Gastrocnemius medialis (tissue), 4 donors: ENCODE data around the gene KRTAP5-4. TPM values are rescaled to one million over a fixed set of nuclear protein-coding genes. Genes with fewer than 3 reads are reported as not detected.

Experiments
- ATAC-seq, 2 donors: fragments of 150-250 bp; one replicate each; pipeline ENCODE4 v1.9.1; 2016
- DNase-seq, 2 donors: peaks; one replicate each; pipeline ENCODE4 v3.0.0-alpha.2; 2019
- H3K27ac ChIP-seq, 4 donors: fragments of 200-600 bp; sonication (generic); 1 replicate in 1 of 4; 2 replicates in 3 of 4; pipeline ENCODE4 v1.5.1; 2016 to 2018; ENCODE audit warnings: mild to moderate bottlenecking in 2 of 4, moderate library complexity in 1 of 4
- H3K27me3 ChIP-seq, 3 donors: fragments of 200-600 bp; sonication (generic) in 2 of 3; 1 replicate in 1 of 3; 2 replicates in 2 of 3; pipeline versions ENCODE4 v1.5.1 to v1.6.0; 2016 to 2019; ENCODE audit warnings: mild to moderate bottlenecking in 1 of 3, moderate library complexity in 1 of 3
- H3K36me3 ChIP-seq, 2 donors: fragments of 200-600 bp; sonication (generic) in 1 of 2; one replicate each; pipeline ENCODE4 v1.5.1; 2017 to 2018
- H3K4me1 ChIP-seq, 2 donors: fragments of 200-600 bp; sonication (generic) in 1 of 2; one replicate each; pipeline ENCODE4 v1.5.1; 2016 to 2017; ENCODE audit warnings: mild to moderate bottlenecking in 2 of 2
- H3K4me3 ChIP-seq, 4 donors: fragments of 200-600 bp; sonication (generic) in 3 of 4; 1 replicate in 1 of 4; 2 replicates in 3 of 4; pipeline ENCODE4 v1.5.1; 2016 to 2019; ENCODE audit warnings: mild to moderate bottlenecking in 2 of 4
- H3K9me3 ChIP-seq, 3 donors: fragments of 200-600 bp; sonication (generic) in 2 of 3; 1 replicate in 1 of 3; 2 replicates in 2 of 3; pipeline ENCODE4 v1.5.1; 2016 to 2019
- POLR2A ChIP-seq, 2 donors: fragments of 450-650 bp; IDR thresholded peaks; one replicate each; pipeline ENCODE4 v1.6.1; 2017; ENCODE audit warnings: antibody characterized with exemption in 2 of 2, mild to moderate bottlenecking in 2 of 2, moderate library complexity in 2 of 2
- in situ Hi-C, 4 donors: fragments of 200-750 bp; cut with MboI; loops; one replicate each; pipeline versions ENCODE4 v1.15.0 to v1.8.0; 2017; ENCODE audit warnings: low sequenced_read_pairs in 4 of 4
- intact Hi-C: fragments of 100-400 bp; cut with DNase I; formaldehyde crosslinking; loops from one replicate; pipeline ENCODE4 v1.15.1; 2023; ENCODE audit warnings: low total_unique reads
- total RNA-seq, 4 donors: library from RNA; depleted of rRNA; stranded (reverse); fragments of >200 nt; gene quantifications; one replicate each; pipeline versions ENCODE4 v1.1.0 to v1.2.3, GENCODE V29; 2016
- TF ChIP-seq, protein P1 (sequence below), 5 experiments: fragments of 450-650 bp in 3 of 5; fragments of 200-600 bp in 2 of 5; sonication (generic) in 2 of 5; IDR thresholded peaks in 4 of 5; conservative IDR thresholded peaks in 1 of 5; 1 replicate in 4 of 5; 2 replicates in 1 of 5; pipeline ENCODE4 v1.5.1; 2016 to 2019; ENCODE audit warnings: antibody characterized with exemption in 5 of 5, mild to moderate bottlenecking in 3 of 5, moderate library complexity in 3 of 5

KRTAP5-4 gene
- total RNA-seq, 4 donors from 2014 or later: not detected

DNA sequence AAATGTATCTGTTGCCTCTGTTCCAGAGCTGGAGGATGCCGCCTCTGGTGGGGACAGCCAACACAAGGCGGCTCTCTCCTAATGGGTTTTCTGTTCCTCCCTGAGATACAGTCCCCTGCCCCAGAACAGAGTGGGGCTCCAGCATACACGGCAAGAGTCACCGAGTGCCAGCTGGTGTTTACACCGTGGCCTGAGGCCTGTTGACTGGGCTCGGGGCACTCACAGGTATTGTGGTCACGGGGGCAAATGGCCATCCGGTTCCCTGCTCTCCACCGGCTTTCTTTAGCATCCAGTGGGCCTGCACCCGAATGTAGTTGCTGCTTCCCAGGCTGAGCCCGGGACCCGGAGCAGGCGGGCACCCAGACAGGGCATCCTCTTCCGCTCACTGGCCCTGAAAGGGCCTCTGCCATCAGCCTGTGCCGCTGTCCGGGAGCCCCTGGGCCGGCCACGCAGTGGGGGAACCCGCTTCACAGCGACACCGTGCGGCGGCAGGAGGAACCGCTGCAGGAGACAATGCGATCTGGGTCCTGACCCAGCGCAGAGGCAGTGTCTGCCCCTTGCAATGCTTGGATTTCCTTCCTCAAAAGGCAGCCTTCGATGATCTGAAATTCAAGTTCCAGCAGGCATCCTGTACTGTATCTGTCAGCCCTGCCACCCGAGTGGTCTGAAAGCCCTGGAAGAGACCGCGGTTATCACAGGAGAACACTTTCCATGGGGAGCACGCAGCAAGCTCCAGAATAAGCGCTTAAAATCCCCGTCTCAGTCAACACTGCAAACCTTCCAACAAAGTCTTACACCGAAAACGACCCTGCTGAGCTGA, 6.8 kb upstream of the KRTAP5-4 start:
- peaks cover 0 to 11% (median 4%) of the 10 kb centered on the region in 3 donors for H3K27me3 ChIP-seq
- no peaks in the 10 kb centered on the region for H3K9me3 ChIP-seq
- peak in 1 of 2 donors; percentile 21 for DNase-seq
- no peak overlapping the region for H3K27ac ChIP-seq
- intact Hi-C loops: loop anchor here (1.0 to 2.0 kb wide), 2 partner anchors 54 to 82 kb away; no protein-coding TSS in a partner anchor
- no peaks in the 10 kb centered on the region for H3K36me3 ChIP-seq
- H3K4me1 ChIP-seq: no peaks in the 10 kb centered on the region
- TF ChIP-seq, protein P1, sequence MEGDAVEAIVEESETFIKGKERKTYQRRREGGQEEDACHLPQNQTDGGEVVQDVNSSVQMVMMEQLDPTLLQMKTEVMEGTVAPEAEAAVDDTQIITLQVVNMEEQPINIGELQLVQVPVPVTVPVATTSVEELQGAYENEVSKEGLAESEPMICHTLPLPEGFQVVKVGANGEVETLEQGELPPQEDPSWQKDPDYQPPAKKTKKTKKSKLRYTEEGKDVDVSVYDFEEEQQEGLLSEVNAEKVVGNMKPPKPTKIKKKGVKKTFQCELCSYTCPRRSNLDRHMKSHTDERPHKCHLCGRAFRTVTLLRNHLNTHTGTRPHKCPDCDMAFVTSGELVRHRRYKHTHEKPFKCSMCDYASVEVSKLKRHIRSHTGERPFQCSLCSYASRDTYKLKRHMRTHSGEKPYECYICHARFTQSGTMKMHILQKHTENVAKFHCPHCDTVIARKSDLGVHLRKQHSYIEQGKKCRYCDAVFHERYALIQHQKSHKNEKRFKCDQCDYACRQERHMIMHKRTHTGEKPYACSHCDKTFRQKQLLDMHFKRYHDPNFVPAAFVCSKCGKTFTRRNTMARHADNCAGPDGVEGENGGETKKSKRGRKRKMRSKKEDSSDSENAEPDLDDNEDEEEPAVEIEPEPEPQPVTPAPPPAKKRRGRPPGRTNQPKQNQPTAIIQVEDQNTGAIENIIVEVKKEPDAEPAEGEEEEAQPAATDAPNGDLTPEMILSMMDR (IDR thresholded peaks at IDR 0.05 in 4 of 5, conservative IDR thresholded peaks at IDR 0.05 in 1 of 5): peak; percentile 58 to 92 (median 79)
- no peak for TF ChIP-seq POLR2A (IDR thresholded peaks at IDR 0.05)
- peak; percentile 81 to 91 for ATAC-seq
- in situ Hi-C loops: no loop called here
- H3K4me3 ChIP-seq: no peak overlapping the region

DNA sequence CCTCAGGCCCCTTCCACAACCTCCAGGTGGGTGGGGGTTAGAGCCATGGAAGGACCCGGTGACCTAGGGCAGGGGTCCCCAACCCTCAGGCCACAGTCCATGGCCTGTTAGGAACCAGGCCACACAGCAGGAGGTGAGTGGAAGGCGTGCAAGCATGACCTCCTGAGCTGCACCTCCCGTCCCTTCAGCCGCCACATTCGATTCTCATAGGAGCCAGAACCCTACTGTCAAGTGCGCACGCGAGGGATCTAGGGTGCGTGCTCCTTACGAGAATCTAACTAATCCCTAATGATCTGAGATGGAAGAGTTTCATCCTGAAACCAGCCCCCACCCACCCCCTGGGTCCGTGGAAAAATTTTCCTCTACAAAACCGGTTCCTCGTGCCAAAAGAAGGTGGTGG, 3.6 kb upstream of the KRTAP5-4 start:
- no peak for ATAC-seq
- Histone ChIP-seq H3K36me3 (no peaks in the 10 kb centered on the region), H3K27ac (no peak overlapping the region), H3K4me3 (no peak overlapping the region), H3K4me1 (no peaks in the 10 kb centered on the region), H3K27me3 (no peaks in the 10 kb centered on the region), H3K9me3 (no peaks in the 10 kb centered on the region)
- DNase-seq: no peak
- intact Hi-C loops: no loop called here
- TF ChIP-seq, protein P1 (IDR thresholded peaks at IDR 0.05 in 4 of 5, conservative IDR thresholded peaks at IDR 0.05 in 1 of 5): no peak
- TF ChIP-seq POLR2A (IDR thresholded peaks at IDR 0.05): no peak
- in situ Hi-C loops: no loop called here

DNA sequence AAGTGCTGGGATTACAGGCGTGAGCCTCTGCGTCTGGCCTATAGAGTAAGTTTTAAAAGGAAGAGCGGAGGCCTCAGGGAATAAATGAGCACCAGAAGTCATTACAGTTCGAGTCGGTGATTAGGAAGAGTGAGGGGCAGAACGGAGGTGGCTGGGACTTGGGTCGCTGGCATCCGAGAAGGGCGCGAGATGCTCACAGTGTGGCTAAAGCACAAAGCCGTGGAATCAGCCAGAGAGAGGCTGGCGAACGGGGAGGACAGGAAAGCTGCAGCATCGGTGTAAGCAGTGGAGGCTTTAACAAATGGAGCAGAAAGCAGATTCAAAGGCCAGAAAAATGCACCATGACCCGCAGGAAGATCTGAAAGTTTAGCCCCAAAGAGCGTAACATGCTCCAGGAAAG, 2.7 kb upstream of the KRTAP5-4 start:
- Histone ChIP-seq H3K36me3 (no peaks in the 10 kb centered on the region), H3K4me1 (no peaks in the 10 kb centered on the region), H3K27me3 (peaks cover 0 to 5% (median 0%) of the 10 kb centered on the region in 3 donors), H3K27ac (no peak overlapping the region), H3K9me3 (no peaks in the 10 kb centered on the region), H3K4me3 (no peak overlapping the region)
- ATAC-seq (no peak), DNase-seq (no peak)
- intact Hi-C loops (no loop called here), in situ Hi-C loops (no loop called here)
- no peak for TF ChIP-seq POLR2A (IDR thresholded peaks at IDR 0.05)
- TF ChIP-seq, protein P1 (IDR thresholded peaks at IDR 0.05 in 4 of 5, conservative IDR thresholded peaks at IDR 0.05 in 1 of 5): no peak

DNA sequence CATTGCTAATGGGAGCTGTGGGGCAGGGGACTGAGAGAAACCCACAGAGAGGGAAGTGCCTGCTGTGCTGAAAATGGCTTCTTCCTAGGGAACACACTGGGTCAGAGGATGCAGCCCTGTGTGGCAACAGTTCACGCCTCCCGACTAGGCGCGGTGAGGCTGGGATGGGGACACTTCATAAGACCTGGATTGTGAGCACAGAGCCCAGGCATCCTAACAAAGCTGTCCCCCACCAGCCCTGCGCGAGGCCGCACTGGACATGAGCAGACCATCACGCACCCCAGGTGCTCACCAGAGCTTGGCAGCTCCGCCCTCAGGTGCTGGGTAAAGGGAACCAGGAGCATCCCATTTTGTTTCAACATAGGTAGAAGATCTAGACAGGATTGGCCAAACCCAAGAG, 1.8 kb upstream of the KRTAP5-4 start:
- Histone ChIP-seq H3K4me1 (no peaks in the 10 kb centered on the region), H3K27me3 (peaks cover 0 to 7% (median 2%) of the 10 kb centered on the region in 3 donors), H3K36me3 (no peaks in the 10 kb centered on the region), H3K4me3 (no peak overlapping the region), H3K9me3 (no peaks in the 10 kb centered on the region), H3K27ac (no peak overlapping the region)
- DNase-seq (no peak), ATAC-seq (no peak)
- in situ Hi-C loops: no loop called here
- no peak for TF ChIP-seq POLR2A (IDR thresholded peaks at IDR 0.05)
- TF ChIP-seq, protein P1 (IDR thresholded peaks at IDR 0.05 in 4 of 5, conservative IDR thresholded peaks at IDR 0.05 in 1 of 5): no peak
- intact Hi-C loops: no loop called here
